HG03439 (cell line): ENCODE data around the gene DST.

Experiments used
- ATAC-seq: cut with Tn5 transposase; IDR thresholded peaks from one replicate; pipeline ENCODE4 v1.9.1; 2021; ENCODE audit warnings: mild to moderate bottlenecking, moderate library complexity; ENCODE audit not compliant: unreplicated experiment

DST gene

GRCh38 chr6:56444855-56445254 lies 197.8 kb downstream of the DST start:
- ATAC-seq, result no peak

- no peak for ATAC-seq
Observed at GRCh38 chr6:56440551-56440981, 202.1 kb downstream of the DST start.

GRCh38 chr6:56437171-56437900 lies 205.4 kb downstream of the DST start:
- ATAC-seq, result no peak

GRCh38 chr6:56435754-56436153 lies 206.9 kb downstream of the DST start:
- no peak for ATAC-seq

- no peak for ATAC-seq
Observed at GRCh38 chr6:56435326-56435725, 207.4 kb downstream of the DST start.

- ATAC-seq, result no peak
Observed at GRCh38 chr6:56434606-56435005, 208.1 kb downstream of the DST start.

- ATAC-seq, result no peak
Observed at GRCh38 chr6:56433119-56433518, 209.6 kb downstream of the DST start.

GRCh38 chr6:56432194-56432593 lies 210.5 kb downstream of the DST start:
- no peak for ATAC-seq

GRCh38 chr6:56430629-56431600 lies 211.8 kb downstream of the DST start:
- no peak for ATAC-seq

- ATAC-seq, result no peak
Observed at GRCh38 chr6:56424542-56425083, 218.1 kb downstream of the DST start.

GRCh38 chr6:56424064-56424463 lies 218.6 kb downstream of the DST start:
- no peak for ATAC-seq

GRCh38 chr6:56420296-56420695 lies 222.4 kb downstream of the DST start:
- no peak for ATAC-seq

GRCh38 chr6:56419191-56419590 lies 223.5 kb downstream of the DST start:
- no peak for ATAC-seq

- no peak for ATAC-seq
Observed at GRCh38 chr6:56417823-56418222, 224.9 kb downstream of the DST start.

GRCh38 chr6:56416247-56416646 lies 226.4 kb downstream of the DST start:
- no peak for ATAC-seq

- no peak for ATAC-seq
Observed at GRCh38 chr6:56408976-56409375, 233.7 kb downstream of the DST start.
